ENCODE data around the gene C6orf132. TPM values are rescaled to one million over a fixed set of nuclear protein-coding genes. Genes with fewer than 3 reads are reported as not detected.

The C6orf132 gene
- total RNA-seq, 1 experiment from 2014 or later, result 31.9 TPM

DNA sequence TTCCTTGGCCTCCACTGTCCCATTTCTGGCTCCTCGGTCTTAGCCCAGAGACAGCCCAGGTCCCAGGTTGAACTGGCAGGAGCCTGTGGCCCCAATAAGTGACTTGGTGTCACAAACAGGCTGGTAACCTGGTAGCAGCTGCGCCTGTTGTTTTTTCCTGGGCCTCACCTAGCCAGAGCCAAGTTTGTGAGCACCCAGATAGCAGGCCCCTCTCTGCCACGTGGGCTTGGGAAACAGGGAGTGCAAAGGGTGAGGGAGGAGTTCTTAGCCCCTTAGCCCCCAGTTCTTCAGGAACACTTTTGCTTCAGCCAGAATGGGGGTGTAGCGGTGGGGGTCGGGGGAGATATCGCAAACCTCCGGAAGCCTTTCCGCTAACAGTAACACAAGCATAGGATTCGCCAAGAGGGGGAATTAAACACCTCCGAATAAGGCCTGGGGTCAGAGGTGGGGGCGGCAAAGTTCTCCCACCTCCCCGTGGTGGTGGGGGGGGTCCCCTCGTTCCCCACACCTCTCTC is 760 bp downstream of the C6orf132 start:
- Mint-ChIP-seq H3K4me1 (ENCODE audit: insufficient read depth, unreplicated experiment) (peaks cover 28% of the 10 kb centered on the region), H3K36me3 (ENCODE audit: insufficient read depth, unreplicated experiment) (peaks cover 7% of the 10 kb centered on the region), H3K27ac (ENCODE audit: low read depth, unreplicated experiment) (peak overlapping the region; percentile 55), H3K9me3 (ENCODE audit: unreplicated experiment) (no peaks in the 10 kb centered on the region), H3K27me3 (ENCODE audit: insufficient read depth, unreplicated experiment) (no peaks in the 10 kb centered on the region), H3K4me3 (ENCODE audit: unreplicated experiment) (peak overlapping the region; percentile 66)
- intact Hi-C loops (cut with micrococcal nuclease), result loop anchor here (2.0 kb wide), 2 partner anchors 23 to 43 kb away; no protein-coding TSS in a partner anchor
- ChIA-PET POLR2A (interaction anchor here (1.1 to 5.8 kb wide), 7 partner anchors 19 to 354 kb away, joined by 3 to 60 read pairs (median 15); partner anchors contain the start of genes TAF8 and TOMM6), CTCF (interaction anchor here (1.0 to 1.5 kb wide), 2 partner anchors 52 to 66 kb away, joined by 3 to 4 read pairs; no protein-coding TSS in a partner anchor)
- no TSS peak for BruUV-seq (replicated peaks)
- no peak for TF ChIP-seq CTCF (IDR thresholded peaks at IDR 0.05; ENCODE audit: unreplicated experiment)
- DNase-seq (ENCODE audit: unreplicated experiment), result peak; percentile 38

DNA sequence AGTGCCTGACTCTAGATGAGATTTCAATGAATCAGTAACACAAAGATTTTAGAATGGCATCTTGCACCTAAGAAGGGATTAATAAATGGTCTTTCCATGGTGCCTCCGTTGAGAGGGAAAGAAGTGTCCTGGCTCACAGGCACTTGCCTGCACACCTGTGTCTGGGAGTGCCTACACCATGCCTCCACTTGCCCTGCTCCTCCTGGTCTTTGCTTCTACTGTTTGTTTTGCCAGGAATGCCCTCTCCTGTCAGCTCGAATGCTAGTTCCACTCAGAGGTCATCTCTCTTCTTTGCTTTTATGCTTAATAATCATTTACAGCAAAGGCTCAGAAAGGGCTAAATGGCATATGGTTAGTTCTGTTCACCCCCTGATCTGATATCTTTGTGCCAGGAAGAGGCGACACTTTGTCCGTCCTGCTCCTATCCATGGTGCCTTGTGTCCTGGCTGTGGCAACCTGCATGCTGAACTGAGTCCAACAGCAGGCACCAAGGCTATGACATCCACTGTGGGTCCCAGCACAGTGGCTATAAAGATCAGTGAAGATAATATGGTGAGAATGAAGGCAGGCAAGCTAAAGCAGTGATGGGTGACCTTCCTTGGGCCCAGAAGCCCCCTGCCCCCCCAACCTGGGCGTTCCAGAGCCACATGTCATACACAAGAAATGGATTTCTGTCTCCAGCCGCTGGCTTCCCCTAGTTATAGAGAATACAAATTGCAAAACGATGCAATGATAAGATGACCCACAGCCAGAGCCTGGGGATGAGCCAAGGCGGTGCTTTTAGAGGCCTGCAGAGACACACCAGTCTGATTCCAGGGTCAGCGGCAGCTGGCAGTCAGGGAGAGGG is 1.4 kb downstream of the C6orf132 start:
- peak; percentile 39 for DNase-seq (ENCODE audit: unreplicated experiment)
- TF ChIP-seq CTCF (IDR thresholded peaks at IDR 0.05; ENCODE audit: unreplicated experiment), result no peak
- Mint-ChIP-seq H3K4me1 (ENCODE audit: insufficient read depth, unreplicated experiment) (peaks cover 32% of the 10 kb centered on the region), H3K27me3 (ENCODE audit: insufficient read depth, unreplicated experiment) (no peaks in the 10 kb centered on the region), H3K27ac (ENCODE audit: low read depth, unreplicated experiment) (peak overlapping the region; percentile 55), H3K36me3 (ENCODE audit: insufficient read depth, unreplicated experiment) (peaks cover 7% of the 10 kb centered on the region), H3K9me3 (ENCODE audit: unreplicated experiment) (no peaks in the 10 kb centered on the region), H3K4me3 (ENCODE audit: unreplicated experiment) (peak overlapping the region; percentile 66)
- intact Hi-C loops (cut with micrococcal nuclease), result loop anchor here (1.0 to 2.0 kb wide), 3 partner anchors 22 to 42 kb away; no protein-coding TSS in a partner anchor
- TSS peak; percentile 26 for BruUV-seq (replicated peaks)
- POLR2A ChIA-PET, result interaction anchor here (0.6 to 5.8 kb wide), 10 partner anchors 18 to 353 kb away, joined by 3 to 60 read pairs (median 6); partner anchors contain the start of genes BYSL, MED20, TAF8 and TOMM6
- CTCF ChIA-PET, result interaction anchor here (0.9 to 1.5 kb wide), 2 partner anchors 42 to 65 kb away, joined by 3 to 4 read pairs; no protein-coding TSS in a partner anchor

GRCh38 chr6:42140032-42140431 is 2.4 kb downstream of the C6orf132 start:
- ChIA-PET CTCF (interaction anchor here (0.6 to 1.5 kb wide), 9 partner anchors 8 to 75 kb away, joined by 3 to 7 read pairs (median 4); no protein-coding TSS in a partner anchor), POLR2A (interaction anchor here (0.7 to 5.8 kb wide), 12 partner anchors 9 to 1347 kb away, joined by 3 to 60 read pairs (median 6); partner anchors contain the start of genes BYSL, MED20, RPL7L1 and TAF8)
- peaks cover 32% of the 10 kb centered on the region for H3K4me1 Mint-ChIP-seq (ENCODE audit: insufficient read depth, unreplicated experiment)
- no TSS peak for BruUV-seq (replicated peaks)
- no peaks in the 10 kb centered on the region for H3K27me3 Mint-ChIP-seq (ENCODE audit: insufficient read depth, unreplicated experiment)
- no peaks in the 10 kb centered on the region for H3K9me3 Mint-ChIP-seq (ENCODE audit: unreplicated experiment)
- DNase-seq (ENCODE audit: unreplicated experiment), result peak; percentile 85
- H3K36me3 Mint-ChIP-seq (ENCODE audit: insufficient read depth, unreplicated experiment), result peaks cover 8% of the 10 kb centered on the region
- intact Hi-C loops (cut with micrococcal nuclease), result loop anchor here (1.0 to 2.0 kb wide), 3 partner anchors 21 to 41 kb away; no protein-coding TSS in a partner anchor
- TF ChIP-seq CTCF (IDR thresholded peaks at IDR 0.05; ENCODE audit: unreplicated experiment), result no peak
- H3K27ac Mint-ChIP-seq (ENCODE audit: low read depth, unreplicated experiment), result peak overlapping the region; percentile 55
- H3K4me3 Mint-ChIP-seq (ENCODE audit: unreplicated experiment), result peak overlapping the region; percentile 46

Data from MCF 10A (cell line).